Measurements from ENCODE around the gene HOXB1. TPM values are rescaled to one million over a fixed set of nuclear protein-coding genes. Genes with fewer than 3 reads are reported as not detected.
A peak's percentile ranks its signal among the peaks of the same experiment; 100 is the strongest.
"Not testable (repeated sequence)": the region's sequence is repeated elsewhere in the genome, so short reads cannot be mapped to it uniquely, and the experiment has no call there.

HOXB1 gene
- total RNA-seq, 4 donors from 2014 or later, result not detected

- Histone ChIP-seq H3K4me1 (peaks cover 0 to 8% (median 2%) of the 10 kb centered on the region in 4 donors), H3K27me3 (no peaks in the 10 kb centered on the region), H3K4me3 (no peak overlapping the region), H3K9me3 (no peaks in the 10 kb centered on the region), H3K36me3 (no peaks in the 10 kb centered on the region), H3K27ac (no peak overlapping the region)
- no peak for DNase-seq
- TF ChIP-seq, protein P1, sequence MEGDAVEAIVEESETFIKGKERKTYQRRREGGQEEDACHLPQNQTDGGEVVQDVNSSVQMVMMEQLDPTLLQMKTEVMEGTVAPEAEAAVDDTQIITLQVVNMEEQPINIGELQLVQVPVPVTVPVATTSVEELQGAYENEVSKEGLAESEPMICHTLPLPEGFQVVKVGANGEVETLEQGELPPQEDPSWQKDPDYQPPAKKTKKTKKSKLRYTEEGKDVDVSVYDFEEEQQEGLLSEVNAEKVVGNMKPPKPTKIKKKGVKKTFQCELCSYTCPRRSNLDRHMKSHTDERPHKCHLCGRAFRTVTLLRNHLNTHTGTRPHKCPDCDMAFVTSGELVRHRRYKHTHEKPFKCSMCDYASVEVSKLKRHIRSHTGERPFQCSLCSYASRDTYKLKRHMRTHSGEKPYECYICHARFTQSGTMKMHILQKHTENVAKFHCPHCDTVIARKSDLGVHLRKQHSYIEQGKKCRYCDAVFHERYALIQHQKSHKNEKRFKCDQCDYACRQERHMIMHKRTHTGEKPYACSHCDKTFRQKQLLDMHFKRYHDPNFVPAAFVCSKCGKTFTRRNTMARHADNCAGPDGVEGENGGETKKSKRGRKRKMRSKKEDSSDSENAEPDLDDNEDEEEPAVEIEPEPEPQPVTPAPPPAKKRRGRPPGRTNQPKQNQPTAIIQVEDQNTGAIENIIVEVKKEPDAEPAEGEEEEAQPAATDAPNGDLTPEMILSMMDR (IDR thresholded peaks at IDR 0.05), result no peak
- TF ChIP-seq POLR2A (IDR thresholded peaks at IDR 0.05), result no peak
Observed at GRCh38 chr17:48487221-48487620, 43.6 kb downstream of the HOXB1 start.

DNA sequence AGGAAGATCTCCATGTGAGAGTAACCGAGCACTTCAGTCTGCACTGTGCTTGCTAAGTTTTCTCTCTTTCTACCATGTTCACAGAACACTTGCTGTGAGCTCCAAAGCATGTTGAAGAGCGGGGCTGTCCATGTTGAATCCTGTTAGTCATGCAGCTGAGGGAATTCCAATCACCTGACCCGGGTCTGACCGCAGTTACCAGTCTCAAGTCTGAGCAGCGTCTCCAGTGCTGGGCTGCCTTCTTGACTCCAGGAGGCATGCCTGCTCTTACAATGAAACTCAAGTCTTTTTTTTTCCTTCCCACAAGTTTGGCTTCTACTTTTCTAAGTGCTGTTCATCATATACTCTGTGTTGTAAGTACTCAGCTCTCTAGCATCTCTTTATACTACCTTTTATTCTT is 44.3 kb downstream of the HOXB1 start:
- Histone ChIP-seq H3K27ac (no peak overlapping the region), H3K9me3 (no peaks in the 10 kb centered on the region), H3K4me3 (no peak overlapping the region), H3K27me3 (no peaks in the 10 kb centered on the region), H3K36me3 (no peaks in the 10 kb centered on the region), H3K4me1 (peaks cover 0 to 4% (median 1%) of the 10 kb centered on the region in 4 donors)
- TF ChIP-seq, protein P1 (IDR thresholded peaks at IDR 0.05), result no peak
- TF ChIP-seq POLR2A (IDR thresholded peaks at IDR 0.05), result no peak
- no peak for DNase-seq

- no peak overlapping the region for H3K4me3 ChIP-seq
- no peaks in the 10 kb centered on the region for H3K27me3 ChIP-seq
- no peaks in the 10 kb centered on the region for H3K36me3 ChIP-seq
- H3K9me3 ChIP-seq, result no peaks in the 10 kb centered on the region
- H3K27ac ChIP-seq, result no peak overlapping the region
- DNase-seq, result no peak
- TF ChIP-seq, protein P1 (IDR thresholded peaks at IDR 0.05), result no peak
- TF ChIP-seq POLR2A (IDR thresholded peaks at IDR 0.05), result no peak
- peaks cover 0 to 4% (median 0%) of the 10 kb centered on the region in 4 donors for H3K4me1 ChIP-seq
Observed at GRCh38 chr17:48484850-48485249, 46.0 kb downstream of the HOXB1 start.

DNA sequence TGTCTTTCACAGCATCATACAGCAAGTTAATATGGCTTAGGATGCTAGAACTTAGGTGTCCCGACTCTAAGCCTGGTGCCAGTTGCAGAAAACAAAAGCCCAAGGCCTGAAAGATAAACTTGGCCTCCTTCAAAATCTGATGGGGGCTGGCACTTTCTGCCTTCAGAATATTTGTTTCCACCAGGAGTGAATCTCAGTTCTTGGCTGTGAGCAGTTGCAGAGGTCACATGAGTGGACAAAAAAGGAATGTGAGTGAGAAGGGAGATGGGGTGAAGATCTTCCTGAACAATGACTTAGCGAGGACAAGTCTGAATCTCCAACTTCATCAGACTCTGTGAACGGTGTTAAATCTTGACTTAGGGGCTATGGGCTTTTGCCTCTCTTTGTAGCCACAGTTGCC is 46.6 kb downstream of the HOXB1 start:
- TF ChIP-seq POLR2A (IDR thresholded peaks at IDR 0.05), result no peak
- Histone ChIP-seq H3K4me3 (no peak overlapping the region), H3K27ac (peak overlapping the region in 1 of 4 donors; percentile 32), H3K36me3 (no peaks in the 10 kb centered on the region), H3K9me3 (no peaks in the 10 kb centered on the region), H3K4me1 (peaks cover 0 to 4% (median 0%) of the 10 kb centered on the region in 4 donors), H3K27me3 (no peaks in the 10 kb centered on the region)
- no peak for DNase-seq

DNA sequence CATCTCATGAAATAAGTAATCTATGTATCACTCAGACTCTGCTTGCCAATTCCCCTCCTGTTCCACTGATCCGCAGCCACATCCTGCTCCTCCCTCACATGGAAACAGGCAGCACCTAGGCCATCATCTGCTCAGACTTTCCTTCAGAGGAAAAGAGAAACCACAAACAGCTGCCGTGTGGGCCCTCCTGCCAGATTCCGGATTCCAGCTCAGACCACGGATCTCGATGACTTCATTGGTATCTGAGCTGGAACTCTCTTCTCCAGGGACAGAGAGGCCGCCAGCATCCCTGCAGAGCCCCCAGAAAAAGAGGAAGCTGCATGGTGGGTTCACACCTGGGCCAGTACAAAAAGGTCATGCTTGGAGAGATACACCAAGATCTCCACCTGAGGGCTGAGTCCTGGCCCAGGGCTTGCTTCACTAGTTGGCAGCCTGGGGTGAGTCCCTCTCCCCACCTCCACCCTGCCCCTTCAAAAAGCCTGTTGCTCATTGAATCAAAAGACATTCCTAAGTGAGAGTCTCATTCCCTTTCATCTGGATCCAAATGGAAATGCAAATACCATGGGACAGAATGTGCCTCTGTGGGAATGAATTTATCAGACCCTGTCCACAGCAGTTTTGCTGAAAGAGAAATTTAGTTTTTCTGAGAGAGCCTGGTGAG is 47.2 kb downstream of the HOXB1 start:
- peak in 2 of 3 donors; percentile 36 to 54 for DNase-seq
- TF ChIP-seq, protein P1 (IDR thresholded peaks at IDR 0.05), result no peak
- no peak for TF ChIP-seq POLR2A (IDR thresholded peaks at IDR 0.05)
- Histone ChIP-seq H3K36me3 (no peaks in the 10 kb centered on the region), H3K9me3 (no peaks in the 10 kb centered on the region), H3K27me3 (no peaks in the 10 kb centered on the region), H3K27ac (peak overlapping the region in 2 of 4 donors; percentile 2 to 32), H3K4me3 (no peak overlapping the region), H3K4me1 (peaks cover 0 to 4% (median 0%) of the 10 kb centered on the region in 4 donors)

DNA sequence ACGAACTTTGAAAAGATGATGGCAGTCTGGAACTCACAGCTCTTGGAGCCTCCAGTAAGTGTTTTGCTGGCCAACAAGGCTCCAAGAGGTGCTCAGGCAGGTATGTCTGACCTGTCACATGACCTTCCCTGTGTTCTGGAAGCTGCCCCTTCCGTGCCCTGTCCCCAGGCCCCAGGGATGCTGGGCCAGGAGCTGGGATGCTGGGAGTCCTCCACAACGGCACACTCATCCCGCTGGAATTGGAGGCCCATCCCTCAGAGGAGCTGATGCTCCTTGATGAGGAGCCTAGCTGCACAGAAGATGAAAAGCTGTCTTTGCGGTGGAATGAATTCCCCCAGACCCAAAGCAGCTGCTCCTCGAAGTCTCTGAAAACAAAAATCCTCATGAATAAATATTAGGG is 47.8 kb downstream of the HOXB1 start:
- Histone ChIP-seq H3K4me3 (no peak overlapping the region), H3K9me3 (no peaks in the 10 kb centered on the region), H3K27me3 (no peaks in the 10 kb centered on the region), H3K4me1 (peaks cover 0 to 4% (median 0%) of the 10 kb centered on the region in 4 donors), H3K27ac (peak overlapping the region in 2 of 4 donors; percentile 2 to 32), H3K36me3 (no peaks in the 10 kb centered on the region)
- no peak for DNase-seq
- TF ChIP-seq, protein P1 (IDR thresholded peaks at IDR 0.05), result no peak
- no peak for TF ChIP-seq POLR2A (IDR thresholded peaks at IDR 0.05)

DNA sequence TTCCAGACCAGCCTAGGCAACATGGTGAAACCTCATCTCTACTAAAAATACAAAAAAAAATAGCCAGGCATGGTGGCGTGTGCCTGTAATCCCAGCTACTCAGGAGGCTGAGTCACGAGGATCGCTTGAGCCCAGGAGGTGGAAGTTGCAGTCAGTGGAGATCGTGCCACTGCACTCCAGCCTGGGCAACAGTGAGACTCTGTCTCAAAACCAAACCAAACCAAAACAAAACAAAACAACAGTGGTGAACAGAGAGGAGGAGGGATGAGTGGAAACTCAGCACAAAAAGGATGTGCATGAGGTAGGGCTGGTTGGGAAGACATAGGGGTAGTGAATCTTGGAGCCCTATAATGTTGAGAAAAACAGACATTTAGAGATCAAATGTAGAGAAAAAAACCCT is 48.5 kb downstream of the HOXB1 start:
- not testable (repeated sequence) for DNase-seq, H3K27me3 ChIP-seq, H3K4me3 ChIP-seq, H3K27ac ChIP-seq, H3K36me3 ChIP-seq, H3K9me3 ChIP-seq, H3K4me1 ChIP-seq
